ENCODE measurements around the gene MAFG. TPM values are rescaled to one million over a fixed set of nuclear protein-coding genes. Genes with fewer than 3 reads are reported as not detected.

The MAFG gene
- total RNA-seq, 1 experiment from 2014 or later, result 29.8 TPM

- H3K36me3 Mint-ChIP-seq, result no peaks in the 10 kb centered on the region
- DNase-seq (ENCODE audit: low spot score), result no peak
- 0 out of 2 replicates have a peak overlapping the region, but pooled peaks have one; percentile 51 for H3K4me3 Mint-ChIP-seq
- no peaks in the 10 kb centered on the region for H3K9me3 Mint-ChIP-seq
- H3K27ac Mint-ChIP-seq, result no peak overlapping the region
- CTCF ChIA-PET, result no interaction called here
- POLR2A ChIA-PET, result no interaction called here
- 0 out of 2 replicates have a peak, but pooled peaks cover 4% of the 10 kb centered on the region for H3K4me1 Mint-ChIP-seq
- no peak for ATAC-seq
- TF ChIP-seq GTF2I (CRISPR knock-in tag; conservative IDR thresholded peaks at IDR 0.05), result no peak
- H3K27me3 Mint-ChIP-seq (ENCODE audit: low read depth), result peaks cover 50% of the 10 kb centered on the region
Observed at GRCh38 chr17:81957691-81958432, 30.3 kb upstream of the MAFG start.

DNA sequence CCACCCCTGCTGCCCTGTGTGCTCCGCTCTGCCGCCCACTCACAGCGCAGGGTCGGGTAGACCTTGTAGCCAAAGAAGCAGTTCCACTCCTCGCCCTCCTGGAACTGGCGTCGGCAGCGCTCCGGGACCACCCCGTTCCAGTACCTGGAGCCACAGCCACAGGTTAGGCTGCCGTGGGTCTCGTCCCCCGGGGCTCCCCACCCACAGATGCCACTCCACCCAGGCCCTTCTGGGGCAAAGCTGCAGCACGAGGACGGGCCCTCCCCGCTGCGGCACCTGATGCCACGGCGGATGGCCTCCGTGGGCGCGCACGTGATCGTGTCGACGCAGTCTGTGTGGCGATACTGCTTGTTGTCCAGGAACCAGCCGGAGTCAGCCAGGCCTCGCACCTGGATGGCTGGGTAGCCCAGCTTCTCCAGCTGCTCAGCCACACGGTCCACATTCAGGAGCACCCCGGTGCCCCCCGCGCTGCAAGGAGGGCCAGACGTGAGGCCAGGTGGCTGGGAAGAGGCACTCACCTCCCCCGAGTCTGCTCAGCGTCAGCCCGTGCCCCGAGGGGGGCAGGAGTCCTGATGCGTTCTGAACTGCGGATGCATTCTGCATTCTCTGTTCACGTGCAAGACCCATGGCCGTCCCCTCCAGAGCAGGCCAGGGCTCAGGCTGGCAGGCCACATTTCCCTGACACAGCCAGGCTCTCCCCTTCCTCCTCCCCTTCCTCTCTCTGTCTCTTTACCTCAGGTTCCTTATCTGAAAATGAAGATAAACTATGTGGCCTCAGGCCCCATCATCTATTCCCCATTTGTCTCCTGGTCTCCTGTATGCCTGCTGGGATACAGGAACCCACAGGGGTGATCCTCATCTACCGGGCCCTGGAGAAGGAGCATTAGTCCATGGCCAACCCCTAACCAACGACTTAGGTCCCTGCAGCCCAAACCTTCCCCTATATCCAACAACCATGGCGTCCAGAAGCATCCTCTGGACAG lies 29.4 kb upstream of the MAFG start:
- Mint-ChIP-seq H3K4me3 (no peak overlapping the region), H3K27me3 (ENCODE audit: low read depth) (peaks cover 41% of the 10 kb centered on the region), H3K27ac (no peak overlapping the region), H3K9me3 (no peaks in the 10 kb centered on the region), H3K36me3 (no peaks in the 10 kb centered on the region), H3K4me1 (no peaks in the 10 kb centered on the region)
- DNase-seq (ENCODE audit: low spot score) (no peak), ATAC-seq (no peak)
- TF ChIP-seq E2F5 (CRISPR knock-in tag; IDR thresholded peaks at IDR 0.05) (no peak), SMAD3 (CRISPR knock-in tag; IDR thresholded peaks at IDR 0.05; ENCODE audit: borderline replicate concordance) (no peak), NFATC4 (CRISPR knock-in tag; IDR thresholded peaks at IDR 0.05) (no peak), JUN (CRISPR knock-in tag; IDR thresholded peaks at IDR 0.05) (no peak), FOXK1 (CRISPR knock-in tag; IDR thresholded peaks at IDR 0.05) (no peak), ZNF423 (CRISPR knock-in tag; IDR thresholded peaks at IDR 0.05) (no peak), ETV6 (CRISPR knock-in tag; IDR thresholded peaks at IDR 0.05) (no peak), GRHL2 (CRISPR knock-in tag; IDR thresholded peaks at IDR 0.05; ENCODE audit: insufficient replicate concordance, severe bottlenecking) (no peak)
- TF ChIP-seq, protein P1, sequence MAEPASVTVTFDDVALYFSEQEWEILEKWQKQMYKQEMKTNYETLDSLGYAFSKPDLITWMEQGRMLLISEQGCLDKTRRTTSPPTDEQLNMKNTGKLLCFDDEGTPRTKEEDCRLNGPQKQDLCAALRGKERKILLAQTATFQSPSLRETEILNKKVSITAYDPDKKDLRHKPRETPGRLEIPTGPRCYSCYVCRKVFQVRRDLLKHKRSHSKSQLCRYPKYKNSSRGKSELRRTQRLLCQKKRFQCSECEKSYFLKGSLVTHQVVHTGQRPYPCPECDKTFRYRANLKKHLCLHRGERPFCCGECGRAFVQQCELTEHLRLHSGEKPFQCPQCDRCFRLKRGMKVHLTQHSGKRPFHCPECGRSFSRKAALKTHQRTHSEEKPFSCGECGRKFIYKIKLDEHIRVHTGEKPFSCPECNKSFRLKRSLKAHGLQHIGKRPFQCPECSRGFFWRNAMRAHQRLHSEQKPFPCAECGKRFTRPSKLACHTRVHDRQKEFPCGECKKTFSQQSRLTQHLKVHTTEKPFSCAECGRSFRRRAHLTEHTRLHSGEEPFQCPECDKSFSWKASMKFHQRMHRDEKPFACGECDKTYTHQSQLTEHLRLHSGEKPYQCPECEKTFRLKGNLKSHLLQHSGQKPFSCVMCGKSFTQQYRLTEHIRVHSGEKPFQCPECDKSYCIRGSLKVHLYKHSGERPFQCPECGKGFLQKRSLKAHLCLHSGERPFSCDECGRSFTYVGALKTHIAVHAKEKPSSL (CRISPR knock-in tag; conservative IDR thresholded peaks at IDR 0.05), result no peak
- TF ChIP-seq, protein P2, sequence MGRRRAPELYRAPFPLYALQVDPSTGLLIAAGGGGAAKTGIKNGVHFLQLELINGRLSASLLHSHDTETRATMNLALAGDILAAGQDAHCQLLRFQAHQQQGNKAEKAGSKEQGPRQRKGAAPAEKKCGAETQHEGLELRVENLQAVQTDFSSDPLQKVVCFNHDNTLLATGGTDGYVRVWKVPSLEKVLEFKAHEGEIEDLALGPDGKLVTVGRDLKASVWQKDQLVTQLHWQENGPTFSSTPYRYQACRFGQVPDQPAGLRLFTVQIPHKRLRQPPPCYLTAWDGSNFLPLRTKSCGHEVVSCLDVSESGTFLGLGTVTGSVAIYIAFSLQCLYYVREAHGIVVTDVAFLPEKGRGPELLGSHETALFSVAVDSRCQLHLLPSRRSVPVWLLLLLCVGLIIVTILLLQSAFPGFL (CRISPR knock-in tag; IDR thresholded peaks at IDR 0.05; ENCODE audit: borderline replicate concordance), result no peak
- ChIA-PET POLR2A (no interaction called here), CTCF (no interaction called here)

GRCh38 chr17:81955756-81956544 lies 28.4 kb upstream of the MAFG start:
- CTCF ChIA-PET, result interaction anchor here (1.0 to 1.9 kb wide), 3 partner anchors 40 to 82 kb away, joined by 3 to 9 read pairs (median 4); partner anchors contain the start of gene DCXR
- H3K27ac Mint-ChIP-seq, result no peak overlapping the region
- H3K4me1 Mint-ChIP-seq, result no peaks in the 10 kb centered on the region
- H3K36me3 Mint-ChIP-seq, result no peaks in the 10 kb centered on the region
- POLR2A ChIA-PET, result no interaction called here
- no peak overlapping the region for H3K4me3 Mint-ChIP-seq
- DNase-seq (ENCODE audit: low spot score) (no peak), ATAC-seq (no peak)
- no peaks in the 10 kb centered on the region for H3K9me3 Mint-ChIP-seq
- peaks cover 38% of the 10 kb centered on the region for H3K27me3 Mint-ChIP-seq (ENCODE audit: low read depth)
- no peak for TF ChIP-seq ZNF232 (CRISPR knock-in tag; IDR thresholded peaks at IDR 0.05)
- no peak for TF ChIP-seq GRHL2 (CRISPR knock-in tag; IDR thresholded peaks at IDR 0.05; ENCODE audit: insufficient replicate concordance, severe bottlenecking)
- TF ChIP-seq ELF4 (CRISPR knock-in tag; IDR thresholded peaks at IDR 0.05; ENCODE audit: low read depth), result no peak
- TF ChIP-seq TCF7 (CRISPR knock-in tag; IDR thresholded peaks at IDR 0.05; ENCODE audit: low read depth), result no peak
- TF ChIP-seq SMAD3 (CRISPR knock-in tag; IDR thresholded peaks at IDR 0.05; ENCODE audit: borderline replicate concordance), result no peak
- TF ChIP-seq CREB1 (CRISPR knock-in tag; IDR thresholded peaks at IDR 0.05), result no peak
- TF ChIP-seq FOXJ3 (CRISPR knock-in tag; IDR thresholded peaks at IDR 0.05; ENCODE audit: borderline replicate concordance), result no peak
- TF ChIP-seq ZNF396 (CRISPR knock-in tag; IDR thresholded peaks at IDR 0.05; ENCODE audit: borderline replicate concordance), result no peak
- no peak for TF ChIP-seq USF1 (CRISPR knock-in tag; IDR thresholded peaks at IDR 0.05)
- no peak for TF ChIP-seq TP53 (CRISPR knock-in tag; IDR thresholded peaks at IDR 0.05)
- TF ChIP-seq, protein P2 (CRISPR knock-in tag; IDR thresholded peaks at IDR 0.05; ENCODE audit: borderline replicate concordance), result no peak
- TF ChIP-seq ZNF671 (CRISPR knock-in tag; IDR thresholded peaks at IDR 0.05), result no peak

Measured in WTC11 (cell line).